Activated naive CD4-positive, alpha-beta T cell treated with anti-CD3 and anti-CD28 coated beads, Interleukin-2, amount 50 U/mL, for 24 hours (primary cell): Measurements from ENCODE around the gene ATP11B.

Source experiments
- H3K27ac Mint-ChIP-seq: one replicate; pipeline ENCODE4 v1.8.0; 2021; ENCODE audit warnings: mild to moderate bottlenecking, mixed read lengths
- H3K27me3 Mint-ChIP-seq: one replicate; pipeline ENCODE4 v1.8.0; 2021; ENCODE audit warnings: mixed read lengths
- H3K36me3 Mint-ChIP-seq: one replicate; pipeline ENCODE4 v1.8.0; 2021; ENCODE audit warnings: mixed read lengths
- H3K4me1 Mint-ChIP-seq: one replicate; pipeline ENCODE4 v1.8.0; 2021; ENCODE audit warnings: mixed read lengths
- H3K4me3 Mint-ChIP-seq: one replicate; pipeline ENCODE4 v1.8.0; 2021; ENCODE audit warnings: mild to moderate bottlenecking, mixed read lengths
- H3K9me3 Mint-ChIP-seq: one replicate; pipeline ENCODE4 v1.8.0; 2021; ENCODE audit warnings: mixed read lengths

Gene ATP11B

GRCh38 chr3:182909318-182910040 lies 116.2 kb downstream of the ATP11B start:
- H3K36me3 Mint-ChIP-seq: peaks cover 5% of the 10 kb centered on the region
- peak overlapping the region; percentile 52 for H3K27ac Mint-ChIP-seq
- no peaks in the 10 kb centered on the region for H3K27me3 Mint-ChIP-seq
- H3K4me3 Mint-ChIP-seq: no peak overlapping the region
- no peaks in the 10 kb centered on the region for H3K9me3 Mint-ChIP-seq
- peaks cover 47% of the 10 kb centered on the region for H3K4me1 Mint-ChIP-seq

- peaks cover 8% of the 10 kb centered on the region for H3K36me3 Mint-ChIP-seq
- no peak overlapping the region for H3K4me3 Mint-ChIP-seq
- H3K27ac Mint-ChIP-seq: peak overlapping the region; percentile 92
- H3K4me1 Mint-ChIP-seq: peaks cover 62% of the 10 kb centered on the region
- no peaks in the 10 kb centered on the region for H3K9me3 Mint-ChIP-seq
- no peaks in the 10 kb centered on the region for H3K27me3 Mint-ChIP-seq
Measured at GRCh38 chr3:182910936-182911781, 117.9 kb downstream of the ATP11B start.

DNA sequence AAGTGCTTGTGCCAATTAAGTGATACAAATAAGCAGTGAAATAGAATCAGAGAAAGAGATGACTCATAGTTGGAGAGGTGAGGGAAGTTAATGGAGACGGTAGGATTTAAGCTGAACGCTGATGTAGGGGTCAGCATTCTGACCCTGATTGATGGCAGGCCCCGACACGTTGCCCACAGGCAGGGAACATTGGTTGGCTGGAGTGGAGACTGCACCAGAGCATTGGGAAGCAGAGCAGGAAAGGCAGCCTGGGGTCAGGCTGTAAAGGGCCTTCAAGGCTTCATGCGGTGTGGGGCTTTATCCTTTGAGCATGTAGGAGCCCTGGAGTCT lies 118.4 kb downstream of the ATP11B start:
- peaks cover 62% of the 10 kb centered on the region for H3K4me1 Mint-ChIP-seq
- no peaks in the 10 kb centered on the region for H3K27me3 Mint-ChIP-seq
- H3K9me3 Mint-ChIP-seq: no peaks in the 10 kb centered on the region
- no peak overlapping the region for H3K4me3 Mint-ChIP-seq
- H3K36me3 Mint-ChIP-seq: peaks cover 8% of the 10 kb centered on the region
- peak overlapping the region; percentile 92 for H3K27ac Mint-ChIP-seq

GRCh38 chr3:182912474-182912873 lies 119.2 kb downstream of the ATP11B start:
- Mint-ChIP-seq H3K27me3 (no peaks in the 10 kb centered on the region), H3K9me3 (no peaks in the 10 kb centered on the region), H3K4me1 (peaks cover 62% of the 10 kb centered on the region), H3K4me3 (no peak overlapping the region), H3K36me3 (peaks cover 8% of the 10 kb centered on the region), H3K27ac (peak overlapping the region; percentile 92)

GRCh38 chr3:182913889-182914288 lies 120.6 kb downstream of the ATP11B start:
- Mint-ChIP-seq H3K4me1 (peaks cover 62% of the 10 kb centered on the region), H3K4me3 (peak overlapping the region; percentile 53), H3K27me3 (no peaks in the 10 kb centered on the region), H3K36me3 (peaks cover 8% of the 10 kb centered on the region), H3K27ac (peak overlapping the region; percentile 85), H3K9me3 (no peaks in the 10 kb centered on the region)

DNA sequence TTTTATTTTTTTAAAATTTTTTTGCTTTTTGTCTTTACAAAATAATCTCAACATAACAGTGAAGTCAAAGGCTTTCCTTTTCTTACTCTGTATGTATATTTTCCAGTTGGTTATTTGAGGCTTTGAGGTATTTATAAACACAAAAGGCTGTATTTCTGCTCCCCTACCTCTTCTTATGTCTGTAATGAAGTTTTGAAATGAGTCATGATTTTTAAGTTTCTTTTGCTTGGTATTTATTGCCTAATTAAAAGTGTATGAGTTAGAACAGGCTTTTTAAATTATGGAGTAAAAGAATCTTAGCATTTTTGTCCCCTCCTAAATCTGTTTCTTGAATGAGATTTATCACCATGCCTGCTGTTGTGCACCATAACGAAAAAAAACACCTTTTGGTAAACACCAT lies 121.0 kb downstream of the ATP11B start:
- peak overlapping the region; percentile 47 for H3K4me3 Mint-ChIP-seq
- H3K27ac Mint-ChIP-seq: peak overlapping the region; percentile 91
- H3K36me3 Mint-ChIP-seq: peaks cover 8% of the 10 kb centered on the region
- H3K4me1 Mint-ChIP-seq: peaks cover 60% of the 10 kb centered on the region
- no peaks in the 10 kb centered on the region for H3K9me3 Mint-ChIP-seq
- no peaks in the 10 kb centered on the region for H3K27me3 Mint-ChIP-seq

GRCh38 chr3:182917134-182917533 lies 123.8 kb downstream of the ATP11B start:
- Mint-ChIP-seq H3K4me3 (no peak overlapping the region), H3K4me1 (peaks cover 38% of the 10 kb centered on the region), H3K27me3 (no peaks in the 10 kb centered on the region), H3K36me3 (peaks cover 9% of the 10 kb centered on the region), H3K9me3 (no peaks in the 10 kb centered on the region), H3K27ac (no peak overlapping the region)

DNA sequence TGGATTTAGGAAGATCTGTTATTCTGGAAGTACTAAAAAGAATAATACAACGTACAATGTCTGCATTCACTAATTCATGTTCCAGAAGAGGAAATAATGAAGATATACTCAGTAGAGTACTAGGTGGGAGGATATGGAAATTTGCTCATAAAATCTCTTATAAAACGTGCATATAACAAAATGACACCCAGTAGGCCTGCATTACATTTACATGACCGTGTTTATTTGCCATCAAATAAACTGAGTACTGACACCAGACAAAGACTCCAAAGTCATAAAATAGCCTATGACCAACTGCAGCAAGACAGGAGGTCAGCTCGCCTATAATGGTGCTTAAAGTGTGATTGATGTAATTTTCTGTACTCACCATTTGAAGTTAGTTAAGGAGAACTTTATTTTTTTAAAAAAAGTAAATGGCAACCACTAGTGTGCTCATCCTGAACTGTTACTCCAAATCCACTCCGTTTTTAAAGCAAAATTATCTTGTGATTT lies 126.6 kb downstream of the ATP11B start:
- Mint-ChIP-seq H3K27me3 (no peaks in the 10 kb centered on the region), H3K4me1 (peaks cover 11% of the 10 kb centered on the region), H3K36me3 (peaks cover 6% of the 10 kb centered on the region), H3K4me3 (no peak overlapping the region), H3K9me3 (no peaks in the 10 kb centered on the region), H3K27ac (no peak overlapping the region)

- H3K36me3 Mint-ChIP-seq: peaks cover 6% of the 10 kb centered on the region
- H3K4me1 Mint-ChIP-seq: peaks cover 4% of the 10 kb centered on the region
- no peaks in the 10 kb centered on the region for H3K9me3 Mint-ChIP-seq
- H3K27me3 Mint-ChIP-seq: no peaks in the 10 kb centered on the region
- H3K27ac Mint-ChIP-seq: peak overlapping the region; percentile 14
- no peak overlapping the region for H3K4me3 Mint-ChIP-seq
Measured at GRCh38 chr3:182920515-182921084, 127.3 kb downstream of the ATP11B start.

DNA sequence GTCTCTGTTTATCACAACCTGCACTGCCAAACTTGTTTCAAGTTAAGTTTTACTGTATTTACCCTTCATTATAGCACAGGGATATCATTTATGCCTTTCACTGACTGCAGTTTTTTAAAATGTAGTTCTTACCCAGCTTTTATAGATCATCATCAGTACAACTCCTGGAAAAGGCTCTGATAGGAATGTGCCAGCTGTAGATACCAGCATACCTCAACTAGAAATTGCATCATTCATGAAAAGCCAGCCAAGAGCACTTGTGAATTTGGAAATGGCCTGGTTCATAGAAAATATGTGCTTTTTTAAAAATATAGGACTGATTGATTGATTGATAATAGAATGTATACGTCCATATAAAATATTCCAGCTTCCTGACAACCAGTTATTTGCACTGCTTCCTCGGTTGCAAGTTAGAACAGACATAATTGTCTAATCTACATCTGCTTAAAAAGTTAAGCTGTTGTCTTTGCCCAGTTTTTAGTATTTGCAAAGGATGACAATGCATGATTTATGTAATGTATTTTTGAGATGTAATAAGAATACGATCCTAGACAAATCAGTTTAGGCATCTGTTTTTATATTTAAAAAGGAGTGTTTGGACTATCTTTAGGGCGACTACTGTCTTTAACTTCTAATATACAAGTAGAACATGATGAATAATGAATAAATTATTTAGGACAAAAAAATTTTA lies 128.5 kb downstream of the ATP11B start:
- H3K4me3 Mint-ChIP-seq: no peak overlapping the region
- H3K36me3 Mint-ChIP-seq: peaks cover 9% of the 10 kb centered on the region
- H3K27ac Mint-ChIP-seq: peak overlapping the region; percentile 30
- no peaks in the 10 kb centered on the region for H3K27me3 Mint-ChIP-seq
- H3K4me1 Mint-ChIP-seq: no peaks in the 10 kb centered on the region
- no peaks in the 10 kb centered on the region for H3K9me3 Mint-ChIP-seq

- Mint-ChIP-seq H3K36me3 (peaks cover 20% of the 10 kb centered on the region), H3K27ac (no peak overlapping the region), H3K9me3 (peaks cover 8% of the 10 kb centered on the region)
Measured at GRCh38 chr3:182925330-182925943, 132.1 kb downstream of the ATP11B start.

DNA sequence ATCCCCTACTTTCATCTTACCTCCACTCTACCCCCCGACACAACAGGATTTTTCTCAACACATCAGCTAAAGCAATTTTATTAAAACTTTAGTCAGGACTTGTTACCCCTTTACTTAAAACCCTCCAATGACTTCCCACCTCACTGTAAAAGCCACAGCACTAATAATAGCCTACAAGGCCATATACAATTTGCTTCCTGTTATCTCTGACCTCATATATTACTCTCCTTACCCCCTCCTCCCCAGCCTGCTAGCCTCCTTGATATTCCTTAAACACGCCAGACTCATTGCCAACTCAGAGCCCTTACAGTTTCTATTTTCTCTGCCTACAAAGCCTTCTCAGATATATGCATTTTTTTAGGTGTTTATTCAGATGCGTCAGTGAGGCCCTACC lies 132.6 kb downstream of the ATP11B start:
- Mint-ChIP-seq H3K27ac (no peak overlapping the region), H3K36me3 (peaks cover 17% of the 10 kb centered on the region), H3K9me3 (peaks cover 8% of the 10 kb centered on the region), H3K4me1 (peaks cover 4% of the 10 kb centered on the region), H3K27me3 (no peaks in the 10 kb centered on the region), H3K4me3 (no peak overlapping the region)

More at GRCh38 chr3:182925330-182925943, 132.1 kb downstream of the ATP11B start:
- Mint-ChIP-seq H3K27me3 (no peaks in the 10 kb centered on the region), H3K4me3 (no peak overlapping the region), H3K4me1 (peaks cover 4% of the 10 kb centered on the region)

- Mint-ChIP-seq H3K36me3 (peaks cover 11% of the 10 kb centered on the region), H3K27me3 (no peaks in the 10 kb centered on the region), H3K27ac (no peak overlapping the region), H3K9me3 (no peaks in the 10 kb centered on the region), H3K4me3 (no peak overlapping the region), H3K4me1 (peaks cover 24% of the 10 kb centered on the region)
Measured at GRCh38 chr3:182935803-182936202, 142.5 kb downstream of the ATP11B start.

GRCh38 chr3:182936239-182936917 lies 143.1 kb downstream of the ATP11B start:
- H3K27ac Mint-ChIP-seq: peak overlapping the region; percentile 4
- no peak overlapping the region for H3K4me3 Mint-ChIP-seq

GRCh38 chr3:182936918-182937285 lies 143.6 kb downstream of the ATP11B start:
- Mint-ChIP-seq H3K36me3 (peaks cover 11% of the 10 kb centered on the region), H3K27me3 (no peaks in the 10 kb centered on the region), H3K4me1 (peaks cover 26% of the 10 kb centered on the region), H3K4me3 (no peak overlapping the region), H3K9me3 (no peaks in the 10 kb centered on the region), H3K27ac (no peak overlapping the region)

More at GRCh38 chr3:182936239-182936917, 143.1 kb downstream of the ATP11B start:
- no peaks in the 10 kb centered on the region for H3K27me3 Mint-ChIP-seq
- no peaks in the 10 kb centered on the region for H3K9me3 Mint-ChIP-seq
- H3K36me3 Mint-ChIP-seq: peaks cover 11% of the 10 kb centered on the region
- peaks cover 26% of the 10 kb centered on the region for H3K4me1 Mint-ChIP-seq
